IMR-90 (cell line): ENCODE results near the gene CACNA2D3. TPM values are rescaled to one million over a fixed set of nuclear protein-coding genes. Genes with fewer than 3 reads are reported as not detected.

Experiments used
- BHLHE40 ChIP-seq: fragments of 150-350 bp; IDR thresholded peaks from 2 replicates; pipeline ENCODE4 v1.6.1; 2016; ENCODE audit warnings: mild to moderate bottlenecking, low read depth, low read length
- CHD1 ChIP-seq: IDR thresholded peaks from 2 replicates; pipeline ENCODE4 v1.6.1; 2012; ENCODE audit warnings: low read depth, low read length, improper control_type of control experiment
- RFX5 ChIP-seq: IDR thresholded peaks from 2 replicates; pipeline ENCODE4 v1.8.0; 2012; ENCODE audit warnings: low read depth, mild to moderate bottlenecking, low read length, moderate library complexity
- polyA plus RNA-seq, 3 experiments: library from polyadenylated mRNA; depleted of rRNA; stranded (reverse); fragments of >200 nt; gene quantifications; 2 replicates each; pipeline ENCODE4 v1.2.3, GENCODE V29; 2012; ENCODE audit warnings: low replicate concordance in 1 of 3
- total RNA-seq: library from RNA; depleted of rRNA; stranded (reverse); fragments of >200 nt; gene quantifications from 2 replicates; pipeline ENCODE4 v1.2.3, GENCODE V29; 2012
- TF ChIP-seq, protein P1 (sequence below): conservative IDR thresholded peaks from 2 replicates; pipeline ENCODE4 v1.5.1; 2012; ENCODE audit warnings: mild to moderate bottlenecking, low read depth, low read length, improper control_type of control experiment

CACNA2D3 gene
- total and polyA plus RNA-seq, 2 of the 4 experiments (the other 2 are of a cell fraction) = 0.36 to 0.41 TPM

DNA sequence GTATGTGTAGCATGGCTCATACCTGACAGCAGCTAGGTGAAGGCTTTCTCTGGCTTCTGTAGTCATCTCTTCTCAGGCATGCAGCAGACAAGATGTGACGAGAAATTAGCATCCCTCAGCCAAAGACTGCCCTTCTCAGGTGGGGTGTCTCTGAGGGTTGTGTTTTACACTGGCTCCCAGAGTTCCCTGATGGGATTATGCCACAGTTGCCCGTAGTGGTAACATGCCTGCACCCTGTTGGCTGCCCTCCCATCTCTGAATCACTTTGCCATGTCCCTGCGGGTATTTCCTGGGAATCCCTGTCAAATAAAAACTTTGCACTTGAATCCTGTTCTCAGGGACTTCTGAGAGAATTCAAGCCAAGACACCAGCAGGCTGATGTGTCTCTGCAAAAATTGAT is 735.0 kb downstream of the CACNA2D3 start (continued):
- TF ChIP-seq, protein P1, sequence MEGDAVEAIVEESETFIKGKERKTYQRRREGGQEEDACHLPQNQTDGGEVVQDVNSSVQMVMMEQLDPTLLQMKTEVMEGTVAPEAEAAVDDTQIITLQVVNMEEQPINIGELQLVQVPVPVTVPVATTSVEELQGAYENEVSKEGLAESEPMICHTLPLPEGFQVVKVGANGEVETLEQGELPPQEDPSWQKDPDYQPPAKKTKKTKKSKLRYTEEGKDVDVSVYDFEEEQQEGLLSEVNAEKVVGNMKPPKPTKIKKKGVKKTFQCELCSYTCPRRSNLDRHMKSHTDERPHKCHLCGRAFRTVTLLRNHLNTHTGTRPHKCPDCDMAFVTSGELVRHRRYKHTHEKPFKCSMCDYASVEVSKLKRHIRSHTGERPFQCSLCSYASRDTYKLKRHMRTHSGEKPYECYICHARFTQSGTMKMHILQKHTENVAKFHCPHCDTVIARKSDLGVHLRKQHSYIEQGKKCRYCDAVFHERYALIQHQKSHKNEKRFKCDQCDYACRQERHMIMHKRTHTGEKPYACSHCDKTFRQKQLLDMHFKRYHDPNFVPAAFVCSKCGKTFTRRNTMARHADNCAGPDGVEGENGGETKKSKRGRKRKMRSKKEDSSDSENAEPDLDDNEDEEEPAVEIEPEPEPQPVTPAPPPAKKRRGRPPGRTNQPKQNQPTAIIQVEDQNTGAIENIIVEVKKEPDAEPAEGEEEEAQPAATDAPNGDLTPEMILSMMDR = no peak
- TF ChIP-seq BHLHE40 (no peak), CHD1 (no peak), RFX5 (no peak)
